GM18505 (cell line): ENCODE data around the gene PMF1.

Experiments
- ATAC-seq: cut with Tn5 transposase; IDR thresholded peaks from one replicate; pipeline ENCODE4 v1.9.1; 2021; ENCODE audit not compliant: unreplicated experiment
- POLR2A ChIP-seq: IDR thresholded peaks from 4 replicates; pipeline ENCODE4 v1.6.1; 2011; ENCODE audit warnings: borderline replicate concordance; ENCODE audit not compliant: insufficient read depth, insufficient read length; ENCODE audit errors: extremely low read depth

The PMF1 gene

GRCh38 chr1:156259805-156260204 lies 47.0 kb downstream of the PMF1 start:
- no peak for ATAC-seq
- TF ChIP-seq POLR2A: no peak

DNA sequence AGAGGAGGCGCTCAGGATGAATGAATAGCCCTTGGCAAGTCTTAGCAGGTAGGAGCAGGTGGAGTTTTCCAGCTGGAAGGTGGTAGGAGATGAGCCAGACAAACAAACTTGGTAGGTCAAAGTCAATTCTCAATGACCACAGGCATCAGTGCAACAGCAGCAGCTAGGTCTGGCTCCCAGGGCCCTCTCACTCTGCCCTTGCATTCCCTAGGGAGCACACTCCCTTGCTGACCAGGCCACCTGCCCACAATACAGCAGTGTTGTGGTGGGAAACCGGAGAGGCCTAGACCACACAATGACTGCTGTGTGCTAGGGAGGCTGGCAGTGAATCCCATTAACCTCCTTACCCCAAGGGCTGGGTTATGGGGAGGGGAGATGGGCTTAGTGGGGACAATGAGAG lies 48.1 kb downstream of the PMF1 start:
- no peak for TF ChIP-seq POLR2A
- no peak for ATAC-seq

- no peak for ATAC-seq
- no peak for TF ChIP-seq POLR2A
Observed at GRCh38 chr1:156262461-156263287, 49.9 kb downstream of the PMF1 start.

GRCh38 chr1:156263288-156263655 lies 50.5 kb downstream of the PMF1 start:
- no peak for TF ChIP-seq POLR2A
- ATAC-seq: no peak

GRCh38 chr1:156266051-156266450 lies 53.2 kb downstream of the PMF1 start:
- TF ChIP-seq POLR2A: no peak
- no peak for ATAC-seq

DNA sequence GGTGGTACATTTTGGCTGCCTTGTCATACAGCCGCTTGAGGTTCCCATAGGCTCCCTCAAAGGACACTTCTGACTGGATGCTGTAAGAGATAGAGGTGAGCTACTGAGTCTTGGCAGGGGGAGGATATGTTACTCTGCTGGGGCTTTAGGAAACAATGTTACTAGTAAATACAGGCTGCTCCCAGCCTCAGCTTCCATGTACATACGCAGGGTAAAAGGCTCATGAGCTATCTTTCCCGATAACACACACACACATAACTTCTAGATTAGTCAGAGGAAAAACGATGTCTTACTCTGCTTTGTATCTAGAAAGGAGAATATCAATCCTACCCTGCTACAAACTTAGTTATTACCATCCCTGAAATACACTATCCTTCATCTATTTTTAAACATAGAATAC lies 55.5 kb downstream of the PMF1 start:
- TF ChIP-seq POLR2A: no peak
- no peak for ATAC-seq

DNA sequence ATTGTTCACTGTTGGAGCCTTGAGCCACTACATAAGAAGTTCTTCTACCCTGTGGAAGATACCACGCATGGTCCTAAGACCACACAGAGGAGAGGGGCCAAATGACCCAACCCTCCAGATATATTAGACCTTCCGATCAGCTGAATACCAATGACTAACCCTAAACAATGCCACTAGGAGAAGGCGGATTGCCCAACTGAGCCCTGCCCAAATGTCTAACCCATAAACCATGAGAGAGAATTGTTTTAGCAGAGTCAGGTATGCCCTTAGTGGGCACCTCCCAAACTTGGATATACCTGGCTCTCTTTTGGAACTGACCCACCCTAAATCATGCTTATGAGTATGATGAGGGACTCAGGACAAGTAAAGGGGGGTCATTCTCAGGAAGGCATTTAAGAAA lies 57.5 kb downstream of the PMF1 start:
- ATAC-seq: no peak
- no peak for TF ChIP-seq POLR2A

GRCh38 chr1:156276532-156276931 lies 63.7 kb downstream of the PMF1 start:
- no peak for ATAC-seq
- no peak for TF ChIP-seq POLR2A

GRCh38 chr1:156276966-156277381 lies 64.2 kb downstream of the PMF1 start:
- TF ChIP-seq POLR2A: no peak
- ATAC-seq: no peak

GRCh38 chr1:156279837-156280236 lies 67.0 kb downstream of the PMF1 start:
- no peak for ATAC-seq
- no peak for TF ChIP-seq POLR2A

DNA sequence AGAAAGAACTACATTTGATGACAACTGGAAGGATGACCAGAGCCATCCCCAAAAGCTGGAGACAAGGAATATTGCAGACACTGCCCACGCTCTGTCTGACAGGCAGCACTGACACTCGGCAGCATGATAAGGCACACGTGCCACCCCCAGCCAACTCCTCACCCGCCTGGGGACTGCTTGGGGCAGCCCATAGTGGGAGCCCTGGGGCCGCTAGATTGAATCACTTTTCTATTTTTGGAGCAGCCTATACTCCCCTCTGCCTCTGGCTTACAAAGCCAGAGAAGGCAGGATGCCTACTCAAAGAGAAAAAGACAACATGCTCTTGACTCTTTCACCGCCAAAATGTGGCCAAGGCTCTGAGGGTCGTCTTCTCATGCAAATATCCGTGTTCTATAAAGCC lies 68.5 kb downstream of the PMF1 start:
- no peak for TF ChIP-seq POLR2A
- no peak for ATAC-seq

GRCh38 chr1:156281693-156282478 lies 69.1 kb downstream of the PMF1 start:
- ATAC-seq: no peak
- peak; percentile 57 for TF ChIP-seq POLR2A

- peak; percentile 71 for ATAC-seq
Observed at GRCh38 chr1:156282479-156283222, 69.8 kb downstream of the PMF1 start, which contains the start of gene SMG5. TSS of gene SMG5 (minus strand) at chr1:156282825. CDS start at chr1:156282680, 145 bp downstream.

GRCh38 chr1:156283521-156283920 lies 70.7 kb downstream of the PMF1 start:
- no peak for ATAC-seq
- no peak for TF ChIP-seq POLR2A

More at GRCh38 chr1:156282479-156283222, 69.8 kb downstream of the PMF1 start, which contains the start of gene SMG5:
- TF ChIP-seq POLR2A: peak; percentile 99

- TF ChIP-seq POLR2A: no peak
- no peak for ATAC-seq
Observed at GRCh38 chr1:156284112-156284511, 71.3 kb downstream of the PMF1 start, which contains the start of gene TMEM79. TSS of gene TMEM79 (plus strand) at chr1:156284325. CDS start at chr1:156285227, 902 bp downstream.
